Measurements from ENCODE around the gene EXOC6. TPM values are rescaled to one million over a fixed set of nuclear protein-coding genes. Genes with fewer than 3 reads are reported as not detected.

Gene EXOC6
- total RNA-seq, 1 experiment from 2014 or later = 17.0 TPM

GRCh38 chr10:93083743-93084539 lies 235.6 kb downstream of the EXOC6 start:
- TF ChIP-seq SIN3A (IDR thresholded peaks at IDR 0.05; ENCODE audit: borderline replicate concordance, insufficient read depth, low read depth, low read length) (no peak), TCF7L2 (IDR thresholded peaks at IDR 0.05; ENCODE audit: low read depth, low read length) (no peak), CTCF (IDR thresholded peaks at IDR 0.05) (no peak), POLR2AphosphoS5 (IDR thresholded peaks at IDR 0.05; ENCODE audit: low read depth, low read length) (no peak)
- TF ChIP-seq, protein P1, sequence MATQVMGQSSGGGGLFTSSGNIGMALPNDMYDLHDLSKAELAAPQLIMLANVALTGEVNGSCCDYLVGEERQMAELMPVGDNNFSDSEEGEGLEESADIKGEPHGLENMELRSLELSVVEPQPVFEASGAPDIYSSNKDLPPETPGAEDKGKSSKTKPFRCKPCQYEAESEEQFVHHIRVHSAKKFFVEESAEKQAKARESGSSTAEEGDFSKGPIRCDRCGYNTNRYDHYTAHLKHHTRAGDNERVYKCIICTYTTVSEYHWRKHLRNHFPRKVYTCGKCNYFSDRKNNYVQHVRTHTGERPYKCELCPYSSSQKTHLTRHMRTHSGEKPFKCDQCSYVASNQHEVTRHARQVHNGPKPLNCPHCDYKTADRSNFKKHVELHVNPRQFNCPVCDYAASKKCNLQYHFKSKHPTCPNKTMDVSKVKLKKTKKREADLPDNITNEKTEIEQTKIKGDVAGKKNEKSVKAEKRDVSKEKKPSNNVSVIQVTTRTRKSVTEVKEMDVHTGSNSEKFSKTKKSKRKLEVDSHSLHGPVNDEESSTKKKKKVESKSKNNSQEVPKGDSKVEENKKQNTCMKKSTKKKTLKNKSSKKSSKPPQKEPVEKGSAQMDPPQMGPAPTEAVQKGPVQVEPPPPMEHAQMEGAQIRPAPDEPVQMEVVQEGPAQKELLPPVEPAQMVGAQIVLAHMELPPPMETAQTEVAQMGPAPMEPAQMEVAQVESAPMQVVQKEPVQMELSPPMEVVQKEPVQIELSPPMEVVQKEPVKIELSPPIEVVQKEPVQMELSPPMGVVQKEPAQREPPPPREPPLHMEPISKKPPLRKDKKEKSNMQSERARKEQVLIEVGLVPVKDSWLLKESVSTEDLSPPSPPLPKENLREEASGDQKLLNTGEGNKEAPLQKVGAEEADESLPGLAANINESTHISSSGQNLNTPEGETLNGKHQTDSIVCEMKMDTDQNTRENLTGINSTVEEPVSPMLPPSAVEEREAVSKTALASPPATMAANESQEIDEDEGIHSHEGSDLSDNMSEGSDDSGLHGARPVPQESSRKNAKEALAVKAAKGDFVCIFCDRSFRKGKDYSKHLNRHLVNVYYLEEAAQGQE (IDR thresholded peaks at IDR 0.05; ENCODE audit: insufficient read depth in 1 of 2, low read depth in 2 of 2, low read length in 1 of 2) = no peak
- ATAC-seq (no peak), DNase-seq (ENCODE audit: low read depth, low spot score) (no peak)
- intact Hi-C loops (cut with micrococcal nuclease; ENCODE audit: unreplicated experiment) (no loop called here), in situ Hi-C loops (cut with HindIII; ENCODE audit: low pct_unique_long_range_greater_than_20kb, low sequenced_read_pairs) (no loop called here)
- H3K4me3 ChIP-seq (ENCODE audit: low read depth in 2 of 2, low read length in 2 of 2) = no peak overlapping the region
- H3K36me3 ChIP-seq (ENCODE audit: control insufficient read depth, insufficient read depth, low read length) = no peaks in the 10 kb centered on the region
- ChIA-PET POLR2A (interaction anchor here (0.6 to 0.7 kb wide), 2 partner anchors 34 to 393 kb away, joined by 4 read pairs; no protein-coding TSS in a partner anchor), CTCF (interaction anchor here (0.6 kb wide), 1 partner anchor 85 kb away, joined by 4 read pairs; no protein-coding TSS in a partner anchor)
- no peaks in the 10 kb centered on the region for H3K27me3 ChIP-seq (ENCODE audit: control insufficient read depth, insufficient read depth, low read length)
- BruUV-seq (replicated peaks) = no TSS peak
- H3K4me1 ChIP-seq (ENCODE audit: control insufficient read depth, insufficient read depth, low read length) = no peaks in the 10 kb centered on the region
- H3K27ac ChIP-seq (ENCODE audit: low read length) = no peak overlapping the region
- H3K9me3 ChIP-seq (ENCODE audit: control insufficient read depth, insufficient read depth, low read depth, low read length) = no peaks in the 10 kb centered on the region

GRCh38 chr10:93085272-93085859 lies 237.0 kb downstream of the EXOC6 start:
- in situ Hi-C loops (cut with HindIII; ENCODE audit: low pct_unique_long_range_greater_than_20kb, low sequenced_read_pairs) = no loop called here
- no peak for DNase-seq (ENCODE audit: low read depth, low spot score)

More at GRCh38 chr10:93085272-93085859, 237.0 kb downstream of the EXOC6 start:
- ChIA-PET CTCF (no interaction called here), POLR2A (no interaction called here)
- TF ChIP-seq TCF7L2 (IDR thresholded peaks at IDR 0.05; ENCODE audit: low read depth, low read length) (no peak), POLR2AphosphoS5 (IDR thresholded peaks at IDR 0.05; ENCODE audit: low read depth, low read length) (no peak), CTCF (IDR thresholded peaks at IDR 0.05) (no peak), SIN3A (IDR thresholded peaks at IDR 0.05; ENCODE audit: borderline replicate concordance, insufficient read depth, low read depth, low read length) (no peak)
- TF ChIP-seq, protein P1 (IDR thresholded peaks at IDR 0.05; ENCODE audit: insufficient read depth in 1 of 2, low read depth in 2 of 2, low read length in 1 of 2) = no peak
- H3K9me3 ChIP-seq (ENCODE audit: control insufficient read depth, insufficient read depth, low read depth, low read length) = no peaks in the 10 kb centered on the region
- H3K36me3 ChIP-seq (ENCODE audit: control insufficient read depth, insufficient read depth, low read length) = no peaks in the 10 kb centered on the region
- H3K4me3 ChIP-seq (ENCODE audit: low read depth in 2 of 2, low read length in 2 of 2) = no peak overlapping the region
- H3K27me3 ChIP-seq (ENCODE audit: control insufficient read depth, insufficient read depth, low read length) = no peaks in the 10 kb centered on the region
- no peaks in the 10 kb centered on the region for H3K4me1 ChIP-seq (ENCODE audit: control insufficient read depth, insufficient read depth, low read length)
- BruUV-seq (replicated peaks) = no TSS peak
- intact Hi-C loops (cut with micrococcal nuclease; ENCODE audit: unreplicated experiment) = no loop called here
- ATAC-seq = no peak
- H3K27ac ChIP-seq (ENCODE audit: low read length) = no peak overlapping the region
